ENCODE results near the gene TRAPPC4.
"Not testable (repeated sequence)": the region's sequence is repeated elsewhere in the genome, so short reads cannot be mapped to it uniquely, and the experiment has no call there.

Gene TRAPPC4

GRCh38 chr11:119034813-119035212 is 16.2 kb downstream of the TRAPPC4 start:
- no peak for DNase-seq

DNA sequence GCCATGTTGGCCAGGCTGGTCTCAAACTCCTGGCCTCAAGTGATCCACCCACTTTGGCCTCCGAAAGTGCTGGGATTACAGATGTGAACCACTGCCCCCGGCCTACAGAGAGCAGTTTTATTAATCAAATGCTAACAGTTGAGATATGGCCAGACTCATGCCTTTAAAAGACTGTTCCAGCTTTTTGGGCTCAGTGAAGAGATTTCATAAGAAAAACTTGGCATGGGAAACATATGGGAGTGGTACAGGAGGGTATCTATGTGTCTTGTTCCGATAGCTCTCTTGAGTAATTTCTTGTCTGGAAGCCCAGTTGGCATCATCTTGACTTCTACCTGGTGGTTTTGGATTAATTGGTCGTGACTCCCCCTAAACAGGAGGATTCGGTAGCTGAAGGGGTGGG is 20.3 kb downstream of the TRAPPC4 start:
- no peak for DNase-seq

GRCh38 chr11:119039471-119039870 is 20.9 kb downstream of the TRAPPC4 start:
- DNase-seq = not testable (repeated sequence)

DNA sequence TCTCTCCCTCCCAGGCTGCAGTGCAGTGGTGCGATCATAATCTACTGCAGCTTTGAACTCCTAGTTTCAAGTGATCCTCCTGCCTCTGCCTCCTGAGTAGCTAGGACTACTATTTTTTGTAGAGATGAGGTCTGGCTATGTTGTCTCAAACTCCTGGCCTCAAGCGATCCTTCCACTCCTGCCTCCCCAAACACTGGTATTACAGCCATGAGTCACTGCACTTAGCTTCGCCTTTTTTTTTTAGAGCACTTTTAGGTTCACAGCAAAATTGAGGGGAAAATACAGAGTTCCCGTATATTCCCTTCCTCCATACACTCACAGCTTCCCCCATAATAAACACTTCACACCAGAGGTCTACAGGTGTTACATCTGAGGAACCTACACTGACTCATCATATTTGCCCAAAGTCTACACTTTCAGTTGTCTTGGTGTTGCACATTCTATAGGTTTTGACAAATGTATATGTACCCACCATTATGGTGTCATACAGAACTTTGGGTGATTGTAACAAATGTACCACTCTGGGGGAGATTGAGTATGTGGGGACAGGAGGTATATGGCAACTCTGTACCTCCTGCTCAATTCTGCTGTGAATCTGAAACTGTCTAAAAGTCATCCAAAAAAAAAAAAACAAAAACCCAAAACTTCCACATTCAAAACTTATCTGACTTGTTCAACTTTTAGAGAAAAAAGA is 23.4 kb downstream of the TRAPPC4 start:
- no peak for DNase-seq

DNA sequence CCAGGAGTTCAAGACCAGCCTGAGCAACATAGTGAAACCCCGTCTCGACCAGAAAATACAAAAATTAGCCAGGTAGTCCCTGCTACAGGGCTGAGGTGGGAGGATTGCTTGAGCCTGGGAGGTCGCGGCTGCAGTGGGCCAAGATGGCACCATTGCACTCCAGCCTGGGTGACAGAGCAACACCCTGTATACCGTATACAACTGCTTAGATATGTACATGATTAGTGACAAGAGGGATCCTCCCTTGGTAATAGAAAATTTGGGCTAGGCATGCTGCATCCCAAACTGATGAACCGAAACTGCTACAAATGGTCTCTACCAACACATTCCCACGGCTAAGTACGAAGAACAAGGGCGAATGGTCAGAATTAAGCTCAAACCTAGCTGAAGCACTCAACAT is 24.4 kb downstream of the TRAPPC4 start:
- no peak for DNase-seq

GRCh38 chr11:119044708-119045107 is 26.1 kb downstream of the TRAPPC4 start:
- no peak for DNase-seq

DNA sequence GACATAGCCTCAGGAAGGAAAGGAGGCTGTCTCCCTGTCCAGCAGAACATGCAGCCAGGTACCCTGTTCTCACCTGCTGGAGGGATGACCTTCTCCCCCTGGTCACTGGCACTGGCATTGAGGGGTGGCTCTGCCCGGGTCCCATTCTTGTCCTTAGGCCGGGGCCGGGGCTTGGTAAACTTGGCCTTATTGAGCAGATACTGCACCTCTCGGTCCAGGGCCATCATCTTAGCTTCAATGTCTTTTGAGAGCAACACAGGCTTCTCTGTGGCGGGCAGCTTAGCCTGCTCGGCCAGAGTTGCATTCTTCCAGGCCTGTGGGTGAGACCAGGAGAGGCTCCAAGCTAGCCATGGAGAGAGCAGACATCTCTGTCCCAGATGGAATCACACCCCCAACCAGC is 27.9 kb downstream of the TRAPPC4 start:
- no peak for DNase-seq

DNA sequence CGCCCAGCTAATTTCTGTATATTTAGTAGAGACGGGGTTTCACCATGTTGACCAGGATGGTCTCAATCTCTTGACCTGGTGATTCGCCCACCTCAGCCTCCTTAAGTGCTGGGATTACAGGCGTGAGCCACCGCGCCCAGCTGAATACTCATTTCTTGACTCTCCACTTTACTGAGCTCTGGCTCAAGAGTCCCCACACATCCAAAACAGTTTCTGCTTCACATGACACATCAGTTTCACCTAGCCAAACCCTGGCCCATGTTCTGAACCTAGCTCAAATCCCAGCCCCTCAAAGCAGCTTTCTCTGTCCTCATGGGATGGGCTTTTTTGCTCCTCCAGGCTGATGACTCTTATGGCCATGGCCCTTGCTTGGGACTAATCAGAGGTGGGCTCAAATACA is 28.6 kb downstream of the TRAPPC4 start:
- DNase-seq = no peak

- no peak for DNase-seq
These were observed 30.1 kb downstream of the TRAPPC4 start for GRCh38 chr11:119048644-119049043.

GRCh38 chr11:119049081-119049480 is 30.5 kb downstream of the TRAPPC4 start:
- DNase-seq = no peak

GRCh38 chr11:119051440-119052162 is 33.0 kb downstream of the TRAPPC4 start:
- DNase-seq = no peak

- no peak for DNase-seq
These were observed 33.7 kb downstream of the TRAPPC4 start for GRCh38 chr11:119052163-119052814.

GRCh38 chr11:119054418-119054817 is 35.9 kb downstream of the TRAPPC4 start:
- DNase-seq = no peak

- DNase-seq = no peak
These were observed 37.3 kb downstream of the TRAPPC4 start for GRCh38 chr11:119055901-119056300.

GRCh38 chr11:119056421-119056999 is 37.9 kb downstream of the TRAPPC4 start:
- DNase-seq = peak; percentile 33

DNA sequence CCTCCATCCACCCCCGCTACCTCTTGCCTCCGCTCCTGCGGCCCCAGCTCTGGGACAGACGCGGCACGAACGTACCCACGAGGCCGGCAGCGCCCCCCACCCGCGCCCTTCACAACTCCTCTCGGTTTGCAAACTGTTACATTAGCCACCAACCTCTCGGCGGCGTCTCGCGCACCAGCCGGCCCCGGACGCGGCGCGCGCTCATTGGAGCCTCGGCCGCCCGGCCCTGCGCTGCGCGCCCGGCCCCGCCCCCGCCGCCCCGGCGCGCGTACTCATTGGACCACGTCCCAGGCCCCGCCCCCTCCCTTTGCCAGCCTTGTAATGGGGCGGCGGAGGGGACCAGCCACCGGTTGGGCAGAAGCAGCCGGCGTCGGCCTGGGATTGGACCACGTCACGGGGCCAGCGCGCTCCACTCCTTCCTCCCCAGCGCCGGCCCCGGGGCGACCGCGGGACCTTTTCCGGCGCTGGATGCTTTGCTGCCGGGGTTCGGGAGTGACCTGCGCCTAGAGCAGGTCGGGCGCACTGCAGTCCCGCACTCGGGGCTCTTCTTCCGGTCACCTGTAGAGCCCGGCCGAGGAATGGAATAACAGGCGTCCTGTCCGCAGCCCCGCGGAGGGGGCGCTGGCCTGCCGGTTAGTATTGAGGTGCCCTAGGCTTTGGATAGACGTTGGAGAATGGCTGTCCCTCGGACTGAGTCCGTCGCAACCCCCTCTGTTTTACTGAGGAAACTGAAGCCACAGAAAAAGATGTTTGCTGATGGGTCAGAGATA is 38.6 kb downstream of the TRAPPC4 start, which contains the start of gene HYOU1:
Gene HYOU1 (minus strand): TSS at position 206 of the 770 bp plus-strand sequence. CDS start 1,045 bp downstream, outside the sequence.
- peak; percentile 95 for DNase-seq

DNA sequence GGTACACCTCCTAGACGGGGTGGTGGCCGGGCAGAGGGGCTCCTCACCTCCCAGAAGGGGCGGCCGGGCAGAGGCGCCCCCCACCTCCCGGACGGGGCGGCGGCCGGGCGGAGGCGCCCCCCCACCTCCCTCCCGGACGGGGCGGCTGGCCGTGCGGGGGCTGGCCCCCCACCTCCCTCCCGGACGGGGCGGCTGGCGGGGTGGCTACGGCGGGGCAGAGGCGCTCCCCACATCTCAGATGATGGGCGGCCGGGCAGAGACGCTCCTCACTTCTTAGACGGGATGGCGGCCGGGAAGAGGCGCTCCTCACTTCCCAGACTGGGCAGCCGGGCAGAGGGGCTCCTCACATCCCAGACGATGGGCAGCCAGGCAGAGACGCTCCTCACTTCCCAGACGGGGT is 40.6 kb downstream of the TRAPPC4 start:
- DNase-seq = not testable (repeated sequence)

DNA sequence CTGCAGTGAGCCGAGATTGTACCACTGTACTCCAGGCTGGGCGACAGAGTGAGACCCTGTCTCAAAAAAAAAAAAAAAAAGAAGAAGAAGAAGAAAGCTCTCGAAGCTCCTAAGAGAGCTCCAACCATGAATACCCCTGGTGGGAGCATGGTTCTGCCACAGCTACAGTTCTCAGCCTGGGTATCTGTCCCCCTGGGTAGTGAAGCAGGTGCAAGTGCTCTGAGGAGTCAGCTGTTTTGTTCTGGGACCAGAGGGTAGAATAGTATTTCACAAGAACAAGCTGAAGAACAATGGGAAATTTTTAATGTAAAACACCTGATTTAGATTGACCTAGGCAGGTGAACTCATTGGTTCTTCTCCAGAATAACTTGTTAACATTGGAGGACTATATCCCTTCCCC is 42.7 kb downstream of the TRAPPC4 start:
- DNase-seq = no peak

GRCh38 chr11:119062779-119063178 is 44.2 kb downstream of the TRAPPC4 start:
- DNase-seq = no peak

GRCh38 chr11:119065369-119065768 is 46.8 kb downstream of the TRAPPC4 start:
- DNase-seq = no peak

DNA sequence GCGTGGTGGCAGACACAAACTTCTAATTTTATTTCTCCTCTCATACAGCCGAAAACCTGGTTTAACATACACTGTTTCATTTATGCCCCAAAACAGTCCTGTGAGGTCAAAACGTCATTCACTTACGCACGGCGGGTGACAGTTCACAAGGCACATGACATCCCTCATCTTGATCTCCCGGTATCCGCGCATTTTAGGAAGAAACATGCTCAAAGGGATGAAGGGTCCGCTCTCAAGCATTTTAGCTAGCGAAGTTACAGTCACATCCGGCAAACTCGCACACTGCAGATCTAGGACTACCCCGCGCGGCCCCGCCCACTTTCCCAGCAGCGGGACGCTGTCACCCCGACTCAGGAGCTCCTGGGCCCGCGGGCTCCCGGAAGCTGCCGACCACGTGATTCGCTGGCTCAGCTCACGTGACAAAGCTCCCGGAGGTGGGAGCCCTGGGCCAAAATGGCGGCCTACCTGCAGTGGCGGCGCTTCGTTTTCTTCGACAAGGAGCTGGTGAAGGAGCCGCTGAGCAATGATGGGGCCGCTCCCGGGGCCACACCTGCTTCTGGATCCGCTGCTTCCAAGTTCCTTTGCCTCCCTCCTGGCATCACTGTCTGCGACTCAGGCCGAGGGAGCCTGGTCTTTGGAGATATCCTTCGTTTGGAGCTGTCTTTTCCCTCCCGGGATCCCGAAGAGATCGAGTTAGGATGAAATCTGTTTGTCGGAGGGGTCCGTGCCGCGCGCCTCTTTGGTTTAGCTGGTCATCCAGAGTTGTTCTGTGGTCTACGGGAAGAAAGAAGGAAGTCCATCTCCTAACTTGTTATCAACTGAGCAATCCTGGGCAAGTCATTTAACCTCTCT is 49.0 kb downstream of the TRAPPC4 start, which contains the start of gene VPS11:
Gene VPS11 (plus strand): TSS at position 448 of the 852 bp plus-strand sequence. CDS start 6 bp downstream, at position 454.
- DNase-seq = peak; percentile 94

Data from retina (tissue), 1 donor.